D721Med (cell line): ENCODE results near the gene H1-8.

Source experiments
- DNase-seq: peaks from one replicate; pipeline ENCODE4 v3.0.0; 2011; ENCODE audit warnings: low spot score; ENCODE audit not compliant: insufficient read length
- FAIRE-seq: peaks from 2 replicates; lab custom pipeline; 2011; peaks lifted over from hg19 to GRCh38; lab: Jason Lieb, UNC
- TF ChIP-seq, protein P1 (sequence below): IDR thresholded peaks from 2 replicates; pipeline ENCODE4 v1.5.1; 2012; ENCODE audit warnings: mild to moderate bottlenecking, control low read depth; ENCODE audit not compliant: insufficient read depth; ENCODE audit errors: missing control alignments

H1-8 gene

GRCh38 chr3:129591932-129592331 lies 49.0 kb downstream of the H1-8 start:
- TF ChIP-seq, protein P1, sequence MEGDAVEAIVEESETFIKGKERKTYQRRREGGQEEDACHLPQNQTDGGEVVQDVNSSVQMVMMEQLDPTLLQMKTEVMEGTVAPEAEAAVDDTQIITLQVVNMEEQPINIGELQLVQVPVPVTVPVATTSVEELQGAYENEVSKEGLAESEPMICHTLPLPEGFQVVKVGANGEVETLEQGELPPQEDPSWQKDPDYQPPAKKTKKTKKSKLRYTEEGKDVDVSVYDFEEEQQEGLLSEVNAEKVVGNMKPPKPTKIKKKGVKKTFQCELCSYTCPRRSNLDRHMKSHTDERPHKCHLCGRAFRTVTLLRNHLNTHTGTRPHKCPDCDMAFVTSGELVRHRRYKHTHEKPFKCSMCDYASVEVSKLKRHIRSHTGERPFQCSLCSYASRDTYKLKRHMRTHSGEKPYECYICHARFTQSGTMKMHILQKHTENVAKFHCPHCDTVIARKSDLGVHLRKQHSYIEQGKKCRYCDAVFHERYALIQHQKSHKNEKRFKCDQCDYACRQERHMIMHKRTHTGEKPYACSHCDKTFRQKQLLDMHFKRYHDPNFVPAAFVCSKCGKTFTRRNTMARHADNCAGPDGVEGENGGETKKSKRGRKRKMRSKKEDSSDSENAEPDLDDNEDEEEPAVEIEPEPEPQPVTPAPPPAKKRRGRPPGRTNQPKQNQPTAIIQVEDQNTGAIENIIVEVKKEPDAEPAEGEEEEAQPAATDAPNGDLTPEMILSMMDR, result no peak

DNA sequence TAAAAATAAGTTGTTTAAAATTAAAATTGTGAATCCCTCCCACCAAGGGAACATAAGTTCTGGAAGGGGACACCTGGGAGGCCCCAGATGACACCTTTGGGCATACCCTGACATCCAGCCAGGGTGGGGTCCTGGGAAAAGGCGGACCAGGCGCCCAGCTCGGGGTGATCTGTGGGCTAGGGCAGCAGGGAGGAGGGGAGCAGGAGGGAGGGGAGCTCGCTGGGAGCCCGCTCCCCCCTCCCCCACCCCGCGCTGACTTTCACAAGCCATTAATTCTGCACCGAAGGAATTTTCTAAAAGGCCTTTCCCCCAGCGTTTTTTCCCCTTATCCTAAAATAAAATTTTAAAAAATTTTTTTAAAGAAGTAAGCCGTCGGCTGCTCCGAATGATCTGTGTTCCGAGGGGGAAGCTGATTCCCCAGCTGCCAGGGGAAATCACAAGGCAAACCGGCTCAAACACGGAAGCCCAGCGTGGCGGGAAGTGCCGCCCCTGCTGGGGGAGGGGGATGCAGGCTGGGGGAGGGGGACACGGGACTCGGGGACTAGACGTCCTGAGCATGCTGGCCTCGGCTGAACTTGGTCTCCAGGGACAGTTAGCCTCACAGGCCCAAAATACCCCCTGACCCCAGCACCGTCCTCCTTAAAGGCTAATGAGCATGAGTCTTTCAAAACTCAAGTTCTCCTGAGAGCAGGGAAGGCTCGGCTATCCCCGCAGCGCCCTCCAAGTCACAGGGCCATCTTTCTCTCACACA lies 49.6 kb downstream of the H1-8 start:
- no peak for DNase-seq
- TF ChIP-seq, protein P1, result no peak
- FAIRE-seq, result no peak

More at GRCh38 chr3:129591932-129592331, 49.0 kb downstream of the H1-8 start:
- FAIRE-seq, result no peak
- no peak for DNase-seq

- TF ChIP-seq, protein P1, result no peak
- no peak for FAIRE-seq
- no peak for DNase-seq
Observed at GRCh38 chr3:129593230-129593594, 50.2 kb downstream of the H1-8 start.

GRCh38 chr3:129593595-129594339 lies 50.8 kb downstream of the H1-8 start:
- FAIRE-seq (no peak), DNase-seq (no peak)
- TF ChIP-seq, protein P1, result no peak

- FAIRE-seq (no peak), DNase-seq (no peak)
- TF ChIP-seq, protein P1, result no peak
Observed at GRCh38 chr3:129594409-129594808, 51.4 kb downstream of the H1-8 start.

DNA sequence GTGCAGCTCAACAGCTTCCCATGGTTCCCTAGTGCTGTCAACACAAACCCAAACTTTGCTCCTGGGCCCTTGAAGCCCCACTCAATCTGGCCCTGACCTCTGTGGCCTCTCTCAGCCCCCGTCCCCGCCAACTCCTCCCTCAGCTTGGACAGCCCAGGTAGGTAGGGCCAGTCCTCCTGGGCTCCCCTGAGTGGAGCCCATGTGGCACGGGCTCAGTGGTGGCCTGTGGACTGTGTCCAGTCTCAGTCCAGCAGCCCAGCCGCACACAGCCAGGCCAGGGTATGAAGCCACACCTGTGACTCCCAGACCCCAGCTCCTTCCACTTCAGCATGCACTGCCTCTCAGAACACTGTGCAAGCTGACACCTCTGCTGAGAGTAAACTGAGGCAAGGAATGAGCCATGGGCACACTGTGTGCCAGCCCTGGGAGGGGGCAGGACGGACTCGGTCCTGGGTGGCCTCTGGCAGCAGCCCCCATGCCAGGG lies 52.0 kb downstream of the H1-8 start:
- TF ChIP-seq, protein P1, result no peak
- DNase-seq (no peak), FAIRE-seq (no peak)

DNA sequence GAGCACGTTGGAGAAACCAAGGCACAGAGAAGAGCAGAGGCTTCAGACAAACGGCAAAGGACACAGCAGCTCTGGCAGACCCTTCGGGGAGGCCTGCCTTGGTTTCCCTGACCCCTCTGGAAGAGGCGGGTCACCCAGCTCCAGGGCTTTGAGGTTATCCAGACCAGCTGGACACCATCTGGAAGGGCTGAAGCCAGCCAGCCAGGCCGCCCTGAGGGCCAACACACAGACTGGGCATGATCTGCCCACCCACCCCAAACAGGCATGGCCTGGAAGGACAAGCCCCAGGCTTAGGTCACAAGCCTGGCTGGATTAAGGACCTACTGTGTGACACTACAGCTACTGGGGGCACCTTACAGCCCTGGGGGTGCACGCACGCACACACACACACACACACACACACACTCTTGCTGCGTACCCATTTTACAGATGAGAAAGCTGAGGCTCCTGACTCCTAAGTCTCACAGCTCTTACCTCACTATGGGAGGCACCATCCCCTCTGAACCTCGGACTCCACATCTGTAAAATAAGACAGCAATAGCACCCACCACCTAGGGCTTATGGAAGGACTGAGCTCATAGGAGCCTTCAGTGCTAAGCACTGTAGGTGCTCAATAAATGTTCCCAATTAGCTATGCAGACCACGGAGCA lies 52.7 kb downstream of the H1-8 start:
- DNase-seq, result no peak

More for the DNA sequence above, 52.7 kb downstream of the H1-8 start:
- TF ChIP-seq, protein P1, result no peak
- FAIRE-seq, result no peak
